Fibroblast of lung (primary cell): ENCODE data around the gene LRRC61. TPM values are rescaled to one million over a fixed set of nuclear protein-coding genes. Genes with fewer than 3 reads are reported as not detected.

Experiments
- DNase-seq, 2 donors: peaks; one replicate each; pipeline versions ENCODE4 v3.0.0 to v3.0.0-alpha.2; 2010; ENCODE audit warnings: low read depth in 2 of 2
- H2AFZ ChIP-seq: 2 replicates; pipeline ENCODE4 v1.5.1; 2012; ENCODE audit warnings: low read length, control low read depth, inconsistent platforms
- H3K27ac ChIP-seq: 2 replicates; pipeline ENCODE4 v1.5.1; 2011; ENCODE audit warnings: low read length, control low read depth; ENCODE audit not compliant: insufficient read depth
- H3K27me3 ChIP-seq: 2 replicates; pipeline ENCODE4 v1.5.1; 2011; ENCODE audit warnings: mild to moderate bottlenecking, low read length; ENCODE audit not compliant: control insufficient read depth, insufficient read depth
- H3K36me3 ChIP-seq: 2 replicates; pipeline ENCODE4 v1.5.1; 2011; ENCODE audit warnings: low read length; ENCODE audit not compliant: control insufficient read depth, insufficient read depth
- H3K4me1 ChIP-seq: 2 replicates; pipeline ENCODE4 v1.5.1; 2011; ENCODE audit warnings: low read length; ENCODE audit not compliant: control insufficient read depth, insufficient read depth; ENCODE audit errors: extremely low read depth
- H3K4me2 ChIP-seq: 2 replicates; pipeline ENCODE4 v1.5.1; 2011; ENCODE audit warnings: low read length, control low read depth; ENCODE audit not compliant: insufficient read depth; ENCODE audit errors: extremely low read depth
- H3K4me3 ChIP-seq, 4 experiments: fragments of 200-600 bp in 1 of 4; sonication (generic) in 1 of 4; replicated peaks in 1 of 4; 2 replicates each; pipeline ENCODE4 v1.5.1; 2011 to 2016; ENCODE audit warnings: low read length in 4 of 4, low read depth in 3 of 4, mild to moderate bottlenecking in 3 of 4, control low read depth in 2 of 4, inconsistent platforms in 1 of 4, mixed read lengths in 1 of 4; ENCODE audit not compliant: insufficient read depth in 1 of 4; ENCODE audit errors: control extremely low read depth in 1 of 4
- H3K79me2 ChIP-seq: 2 replicates; pipeline ENCODE4 v1.5.1; 2012; ENCODE audit warnings: mild to moderate bottlenecking, low read length, inconsistent platforms; ENCODE audit not compliant: control insufficient read depth, insufficient read depth
- H3K9ac ChIP-seq: 2 replicates; pipeline ENCODE4 v1.5.1; 2011; ENCODE audit warnings: mild to moderate bottlenecking, low read length, control low read depth; ENCODE audit not compliant: insufficient read depth
- H3K9me3 ChIP-seq: 2 replicates; pipeline ENCODE4 v1.5.1; 2012; ENCODE audit warnings: low read depth, low read length; ENCODE audit not compliant: control insufficient read depth, insufficient read depth
- H4K20me1 ChIP-seq: 2 replicates; pipeline ENCODE4 v1.5.1; 2011; ENCODE audit warnings: low read length; ENCODE audit not compliant: control insufficient read depth, insufficient read depth; ENCODE audit errors: extremely low read depth
- CTCF ChIP-seq, 2 donors: IDR thresholded peaks in 1 of 2; conservative IDR thresholded peaks in 1 of 2; 1 replicate in 1 of 2; 2 replicates in 1 of 2; pipeline ENCODE4 v1.5.1; 2011 to 2012; ENCODE audit warnings: low read length in 2 of 2, control low read depth in 1 of 2, inconsistent platforms in 1 of 2, low read depth in 1 of 2, mild to moderate bottlenecking in 1 of 2
- EZH2 ChIP-seq: IDR thresholded peaks from 2 replicates; pipeline ENCODE4 v1.5.1; 2012; ENCODE audit warnings: low read length, control low read depth, mild to moderate bottlenecking; ENCODE audit errors: missing control alignments
- polyA plus RNA-seq, 2 donors: library from polyadenylated mRNA; depleted of rRNA in 1 of 2; stranded (reverse) in 1 of 2; unstranded in 1 of 2; fragments of >200 nt; gene quantifications; 2 replicates each; pipeline ENCODE4 v1.2.1, GENCODE V29; 2011 to 2012; ENCODE audit warnings: missing spikeins in 1 of 2
- total RNA-seq: library from RNA; depleted of rRNA; stranded (reverse); fragments of >200 nt; gene quantifications from 2 replicates; pipeline ENCODE4 v1.2.1, GENCODE V29; 2014

The LRRC61 gene
- total and polyA plus RNA-seq, 2 donors (not counting 1 experiment from before 2014, with no cell fraction given) = 0.03 to 0.33 TPM

GRCh38 chr7:150378115-150378852, 55.1 kb downstream of the LRRC61 start:
- Histone ChIP-seq H3K4me1 (peaks cover 7% of the 10 kb centered on the region), H3K27me3 (no peaks in the 10 kb centered on the region), H3K36me3 (peaks cover 4% of the 10 kb centered on the region), H3K9me3 (no peaks in the 10 kb centered on the region), H3K4me2 (peak overlapping the region; percentile 81), H3K79me2 (peaks cover 5% of the 10 kb centered on the region), H3K9ac (peak overlapping the region; percentile 77), H3K27ac (peak overlapping the region; percentile 80), H4K20me1 (no peaks in the 10 kb centered on the region), H3K4me3 (peak overlapping the region; percentile 53 to 82 (median 64)), H2AFZ (peak overlapping the region; percentile 22)
- TF ChIP-seq EZH2 (no peak), CTCF (conservative IDR thresholded peaks at IDR 0.05 in 1 of 2, IDR thresholded peaks at IDR 0.05 in 1 of 2; ENCODE audit: low read depth in 1 of 2, low read length in 2 of 2) (peak in 1 of 2 donors; percentile 8)
- peak; percentile 57 to 80 for DNase-seq

GRCh38 chr7:150378853-150379440, 55.8 kb downstream of the LRRC61 start, which contains the start of gene ZNF775:
Gene ZNF775, plus strand, starts transcription at chr7:150379330. Its CDS starts 9,141 bp downstream, at chr7:150388471.
- no peaks in the 10 kb centered on the region for H3K27me3 ChIP-seq
- DNase-seq = peak; percentile 91 to 92
- H3K79me2 ChIP-seq = peaks cover 5% of the 10 kb centered on the region
- H3K4me2 ChIP-seq = peak within 1 kb of the TSS; percentile 81
- no peak for TF ChIP-seq CTCF (conservative IDR thresholded peaks at IDR 0.05 in 1 of 2, IDR thresholded peaks at IDR 0.05 in 1 of 2; ENCODE audit: low read depth in 1 of 2, low read length in 2 of 2)
- no peak for TF ChIP-seq EZH2
- peaks cover 7% of the 10 kb centered on the region for H3K4me1 ChIP-seq
- H3K9ac ChIP-seq = peak within 1 kb of the TSS; percentile 77
- H4K20me1 ChIP-seq = no peaks in the 10 kb centered on the region
- H3K4me3 ChIP-seq = peak within 1 kb of the TSS; percentile 78 to 86 (median 84)
- no peaks in the 10 kb centered on the region for H3K9me3 ChIP-seq
- H2AFZ ChIP-seq = peak within 1 kb of the TSS; percentile 80
- peaks cover 4% of the 10 kb centered on the region for H3K36me3 ChIP-seq
- H3K27ac ChIP-seq = peak within 1 kb of the TSS; percentile 80
